Caki2 (cell line): Measurements from ENCODE around the gene MYO1B. TPM values are rescaled to one million over a fixed set of nuclear protein-coding genes. Genes with fewer than 3 reads are reported as not detected.
A peak's percentile ranks its signal among the peaks of the same experiment; 100 is the strongest.

Source experiments
- DNase-seq: peaks from one replicate; pipeline ENCODE4 v3.0.0-alpha.2; 2015; ENCODE audit warnings: low read depth
- in situ Hi-C: cut with HindIII; loops from 2 replicates; pipeline ENCODE4 v1.10.0; 2016; ENCODE audit warnings: low sequenced_read_pairs, low pct_unique_long_range_greater_than_20kb, mixed read lengths
- total RNA-seq: library from RNA; depleted of rRNA; stranded (reverse); fragments of >200 nt; shearing (Covaris generic); gene quantifications from 2 replicates; pipeline ENCODE4 v1.2.3, GENCODE V29; 2014; ENCODE audit warnings: low replicate concordance

MYO1B gene
- total RNA-seq, 1 experiment from 2014 or later, result 47.0 TPM

- in situ Hi-C loops, result no loop called here
- no peak for DNase-seq
Observed at GRCh38 chr2:191311156-191311555, 66.0 kb downstream of the MYO1B start.

- peak; percentile 70 for DNase-seq
- in situ Hi-C loops, result no loop called here
Observed at GRCh38 chr2:191311627-191312026, 66.4 kb downstream of the MYO1B start.

GRCh38 chr2:191312163-191312562 lies 67.0 kb downstream of the MYO1B start:
- in situ Hi-C loops, result no loop called here

GRCh38 chr2:191312662-191313061 lies 67.5 kb downstream of the MYO1B start:
- in situ Hi-C loops, result no loop called here
- DNase-seq, result no peak

More at GRCh38 chr2:191312163-191312562, 67.0 kb downstream of the MYO1B start:
- no peak for DNase-seq

- no peak for DNase-seq
- in situ Hi-C loops, result no loop called here
Observed at GRCh38 chr2:191314697-191315364, 69.6 kb downstream of the MYO1B start.

- no peak for DNase-seq
- in situ Hi-C loops, result no loop called here
Observed at GRCh38 chr2:191315365-191315752, 70.2 kb downstream of the MYO1B start.

GRCh38 chr2:191316246-191316994 lies 71.2 kb downstream of the MYO1B start:
- no peak for DNase-seq
- in situ Hi-C loops, result no loop called here

GRCh38 chr2:191318037-191318728 lies 73.0 kb downstream of the MYO1B start:
- in situ Hi-C loops, result no loop called here
- DNase-seq, result peak; percentile 12

GRCh38 chr2:191318729-191319078 lies 73.5 kb downstream of the MYO1B start:
- in situ Hi-C loops, result no loop called here
- peak; percentile 76 for DNase-seq

- in situ Hi-C loops, result no loop called here
- DNase-seq, result peak; percentile 52
Observed at GRCh38 chr2:191319186-191319585, 74.0 kb downstream of the MYO1B start.

- DNase-seq, result no peak
- in situ Hi-C loops, result no loop called here
Observed at GRCh38 chr2:191320881-191321280, 75.7 kb downstream of the MYO1B start.

GRCh38 chr2:191321861-191322662 lies 76.9 kb downstream of the MYO1B start:
- in situ Hi-C loops, result no loop called here
- DNase-seq, result peak; percentile 86

- in situ Hi-C loops, result no loop called here
- DNase-seq, result no peak
Observed at GRCh38 chr2:191322828-191323506, 77.8 kb downstream of the MYO1B start.

- in situ Hi-C loops, result no loop called here
- DNase-seq, result no peak
Observed at GRCh38 chr2:191325651-191326365, 80.6 kb downstream of the MYO1B start.

- DNase-seq, result no peak
- in situ Hi-C loops, result no loop called here
Observed at GRCh38 chr2:191327484-191327883, 82.3 kb downstream of the MYO1B start.

GRCh38 chr2:191328150-191328809 lies 83.1 kb downstream of the MYO1B start:
- DNase-seq, result no peak
- in situ Hi-C loops, result no loop called here

GRCh38 chr2:191329841-191330240 lies 84.6 kb downstream of the MYO1B start:
- in situ Hi-C loops, result no loop called here
- no peak for DNase-seq
